Transverse colon (tissue), 4 donors: ENCODE data around the gene ZNF330. TPM values are rescaled to one million over a fixed set of nuclear protein-coding genes. Genes with fewer than 3 reads are reported as not detected.
"Not testable (repeated sequence)": the region's sequence is repeated elsewhere in the genome, so short reads cannot be mapped to it uniquely, and the experiment has no call there.

Experiments used
- DNase-seq: peaks from one replicate; pipeline ENCODE4 v3.0.0-alpha.2; 2019
- H3K27ac ChIP-seq, 4 donors: fragments of 200-600 bp; sonication (generic); 2 replicates each; pipeline ENCODE4 v1.5.1; 2016 to 2018; ENCODE audit warnings: inconsistent platforms in 4 of 4
- H3K27me3 ChIP-seq: fragments of 200-600 bp; sonication (generic); 2 replicates; pipeline ENCODE4 v1.5.1; 2017; ENCODE audit warnings: inconsistent platforms
- H3K36me3 ChIP-seq, 4 donors: fragments of 200-600 bp; sonication (generic); 2 replicates each; pipeline ENCODE4 v1.5.1; 2017 to 2019; ENCODE audit warnings: inconsistent platforms in 4 of 4
- H3K4me1 ChIP-seq, 4 donors: fragments of 200-600 bp; sonication (generic); 2 replicates each; pipeline ENCODE4 v1.5.1; 2017 to 2020; ENCODE audit warnings: inconsistent platforms in 4 of 4
- H3K4me3 ChIP-seq, 4 donors: fragments of 200-600 bp; sonication (generic); 1 replicate in 1 of 4; 2 replicates in 3 of 4; pipeline versions ENCODE4 v1.5.1 to v1.6.1; 2017 to 2019; ENCODE audit warnings: inconsistent platforms in 4 of 4
- H3K9me3 ChIP-seq, 2 donors: fragments of 200-600 bp; sonication (generic); 2 replicates each; pipeline ENCODE4 v1.5.1; 2017 to 2019; ENCODE audit warnings: inconsistent platforms in 2 of 2
- EP300 ChIP-seq: sonication (generic); formaldehyde crosslinking; IDR thresholded peaks from one replicate; pipeline ENCODE4 v1.6.1; 2017; ENCODE audit warnings: antibody characterized with exemption, low read depth
- POLR2A ChIP-seq: fragments of 450-650 bp; IDR thresholded peaks from one replicate; pipeline ENCODE4 v1.6.1; 2016; ENCODE audit warnings: antibody characterized with exemption, mild to moderate bottlenecking, moderate library complexity
- POLR2AphosphoS5 ChIP-seq, 3 donors: sonication (generic); formaldehyde crosslinking; IDR thresholded peaks; one replicate each; pipeline ENCODE4 v1.6.1; 2016; ENCODE audit warnings: antibody characterized with exemption in 3 of 3
- WGBS, 2 donors: methylation state at CpG; one replicate each; pipeline ENCODE4 v1.1.5; 2018; ENCODE audit warnings: low coverage in 1 of 2; 5-methylcytosine and 5-hydroxymethylcytosine counted together
- in situ Hi-C, 4 donors: fragments of 200-750 bp; cut with MboI; loops; one replicate each; pipeline versions ENCODE4 v1.15.0 to v1.15.1; 2017; ENCODE audit warnings: low sequenced_read_pairs in 3 of 4, low pct_ligation_motif_present in 1 of 4, low pct_unique_long_range_greater_than_20kb in 1 of 4
- intact Hi-C: fragments of 100-400 bp; cut with DNase I; formaldehyde crosslinking; loops from one replicate; pipeline ENCODE4 v1.15.1; 2023; ENCODE audit warnings: low total_unique reads
- total RNA-seq, 4 donors: library from RNA; depleted of rRNA; stranded (reverse); fragments of >200 nt; gene quantifications; one replicate each; pipeline ENCODE4 v1.1.0, GENCODE V29; 2016
- TF ChIP-seq, protein P1 (sequence below), 5 experiments: fragments of 200-600 bp in 3 of 5; fragments of 450-650 bp in 2 of 5; sonication (generic) in 3 of 5; IDR thresholded peaks; 1 replicate in 2 of 5; 2 replicates in 3 of 5; pipeline ENCODE4 v1.5.1; 2016 to 2017; ENCODE audit warnings: antibody characterized with exemption in 5 of 5, inconsistent platforms in 3 of 5, mild to moderate bottlenecking in 2 of 5, moderate library complexity in 1 of 5

Gene ZNF330
- total RNA-seq, 4 donors from 2014 or later: 9.4 to 144 (median 22.0) TPM

DNA sequence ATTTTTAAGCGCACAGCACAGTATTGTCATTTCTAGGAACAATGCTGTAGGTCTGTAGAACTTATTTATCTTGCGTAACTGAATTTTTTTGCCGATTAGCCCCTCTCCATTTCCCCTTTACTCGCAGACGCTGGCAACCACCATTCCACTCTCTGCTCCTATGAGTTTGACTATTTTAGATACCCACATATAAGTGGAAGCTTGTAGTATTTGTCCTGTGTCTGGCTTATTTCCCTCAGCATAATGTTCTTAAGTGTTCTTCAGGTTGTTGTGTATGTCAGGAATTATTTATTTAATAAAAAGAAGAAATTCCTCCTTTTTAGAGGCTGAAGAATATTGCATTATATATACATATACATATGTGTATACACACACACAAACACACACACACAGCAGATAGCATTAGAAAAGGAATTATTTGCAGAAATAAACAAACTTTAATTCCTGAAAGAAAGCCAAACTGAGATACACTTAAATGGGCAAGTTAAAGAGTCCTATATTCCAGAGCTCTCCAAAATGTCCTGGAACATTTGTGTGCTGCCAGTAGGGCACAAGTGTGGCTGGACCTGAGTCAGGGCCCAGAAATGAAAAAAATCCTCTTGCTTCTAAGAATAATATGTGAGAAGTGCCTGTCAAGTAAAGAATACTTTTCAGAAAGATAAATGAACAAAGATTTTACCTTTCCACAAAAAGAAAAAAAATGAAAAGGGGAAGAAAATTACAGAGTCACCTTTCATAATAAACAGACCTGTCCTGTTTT, 4.5 kb upstream of the ZNF330 start:
- peaks cover 0 to 4% (median 0%) of the 10 kb centered on the region in 4 donors for H3K4me1 ChIP-seq
- intact Hi-C loops (no loop called here), in situ Hi-C loops (no loop called here)
- no peak overlapping the region for H3K4me3 ChIP-seq
- H3K27me3 ChIP-seq: no peaks in the 10 kb centered on the region
- H3K9me3 ChIP-seq: no peaks in the 10 kb centered on the region
- WGBS, 2 donors: 73 to 77% methylated on average over 4 to 5 of the region's 5 CpGs
- no peak overlapping the region for H3K27ac ChIP-seq
- no peaks in the 10 kb centered on the region for H3K36me3 ChIP-seq
- no peak for DNase-seq
- TF ChIP-seq, protein P1, sequence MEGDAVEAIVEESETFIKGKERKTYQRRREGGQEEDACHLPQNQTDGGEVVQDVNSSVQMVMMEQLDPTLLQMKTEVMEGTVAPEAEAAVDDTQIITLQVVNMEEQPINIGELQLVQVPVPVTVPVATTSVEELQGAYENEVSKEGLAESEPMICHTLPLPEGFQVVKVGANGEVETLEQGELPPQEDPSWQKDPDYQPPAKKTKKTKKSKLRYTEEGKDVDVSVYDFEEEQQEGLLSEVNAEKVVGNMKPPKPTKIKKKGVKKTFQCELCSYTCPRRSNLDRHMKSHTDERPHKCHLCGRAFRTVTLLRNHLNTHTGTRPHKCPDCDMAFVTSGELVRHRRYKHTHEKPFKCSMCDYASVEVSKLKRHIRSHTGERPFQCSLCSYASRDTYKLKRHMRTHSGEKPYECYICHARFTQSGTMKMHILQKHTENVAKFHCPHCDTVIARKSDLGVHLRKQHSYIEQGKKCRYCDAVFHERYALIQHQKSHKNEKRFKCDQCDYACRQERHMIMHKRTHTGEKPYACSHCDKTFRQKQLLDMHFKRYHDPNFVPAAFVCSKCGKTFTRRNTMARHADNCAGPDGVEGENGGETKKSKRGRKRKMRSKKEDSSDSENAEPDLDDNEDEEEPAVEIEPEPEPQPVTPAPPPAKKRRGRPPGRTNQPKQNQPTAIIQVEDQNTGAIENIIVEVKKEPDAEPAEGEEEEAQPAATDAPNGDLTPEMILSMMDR (IDR thresholded peaks at IDR 0.05): no peak
- no peak for TF ChIP-seq POLR2AphosphoS5 (IDR thresholded peaks at IDR 0.05)
- TF ChIP-seq EP300: no peak
- no peak for TF ChIP-seq POLR2A

- DNase-seq: no peak
- TF ChIP-seq EP300 (no peak), POLR2AphosphoS5 (IDR thresholded peaks at IDR 0.05) (no peak), POLR2A (no peak)
- TF ChIP-seq, protein P1 (IDR thresholded peaks at IDR 0.05): no peak
- peak overlapping the region in 3 of 4 donors; percentile 88 to 96 (median 90) for H3K4me3 ChIP-seq
- peaks cover 0 to 9% (median 0%) of the 10 kb centered on the region in 4 donors for H3K36me3 ChIP-seq
- peak overlapping the region; percentile 92 to 97 (median 94) for H3K27ac ChIP-seq
- peaks cover 3 to 25% (median 9%) of the 10 kb centered on the region in 4 donors for H3K4me1 ChIP-seq
- H3K27me3 ChIP-seq: no peaks in the 10 kb centered on the region
- intact Hi-C loops (no loop called here), in situ Hi-C loops (no loop called here)
- no peaks in the 10 kb centered on the region for H3K9me3 ChIP-seq
- 87 to 92% methylated on average over 6 to 7 of the region's 7 CpGs for WGBS, 2 donors
Measured at GRCh38 chr4:141220271-141220670, 424 bp upstream of the ZNF330 start.

DNA sequence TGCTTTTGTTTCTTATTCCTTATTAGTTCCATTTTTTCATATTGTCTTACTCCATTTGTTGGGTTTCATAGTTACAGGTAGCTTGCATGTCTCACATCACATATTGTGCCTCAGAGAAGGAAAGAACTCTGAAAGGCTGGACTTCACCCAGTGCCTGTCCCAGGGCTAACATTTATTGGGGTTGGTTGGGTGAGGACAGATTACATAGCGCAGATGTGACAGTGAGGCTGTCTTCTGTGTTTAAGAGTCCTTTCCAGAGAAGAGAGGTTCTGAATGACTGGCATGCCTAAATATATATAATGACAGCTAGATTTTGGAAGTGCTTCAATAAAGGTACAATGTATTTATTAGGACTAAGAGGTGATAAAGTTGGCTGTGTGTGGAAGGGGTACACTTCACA, 2.7 kb downstream of the ZNF330 start:
- in situ Hi-C loops: no loop called here
- peaks cover 0 to 29% (median 5%) of the 10 kb centered on the region in 4 donors for H3K36me3 ChIP-seq

DNA sequence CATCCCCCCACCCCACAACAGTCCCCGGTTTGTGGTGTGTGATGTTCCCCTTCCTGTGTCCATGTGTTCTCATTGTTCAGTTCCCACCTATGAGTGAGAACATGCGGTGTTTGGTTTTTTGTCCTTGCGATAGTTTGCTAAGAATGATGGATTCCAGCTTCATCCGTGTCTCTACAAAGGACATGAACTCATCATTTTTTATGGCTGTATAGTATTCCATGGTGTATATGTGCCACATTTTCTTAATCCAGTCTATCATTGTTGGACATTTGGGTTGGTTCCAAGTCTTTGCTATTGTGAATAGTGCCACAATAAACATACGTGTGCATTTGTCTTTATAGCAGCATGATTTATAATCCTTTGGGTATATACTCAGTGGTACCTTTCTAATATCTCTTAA, 6.6 kb downstream of the ZNF330 start:
- H3K4me3 ChIP-seq, H3K27me3 ChIP-seq, intact Hi-C loops, H3K9me3 ChIP-seq, DNase-seq, in situ Hi-C loops, H3K27ac ChIP-seq: not testable (repeated sequence)
- 83 to 96% methylated on average over 2 to 5 of the region's 5 CpGs for WGBS, 2 donors
- H3K4me1 ChIP-seq: peaks cover 0 to 14% (median 4%) of the 10 kb centered on the region in 4 donors
- peaks cover 0 to 65% (median 19%) of the 10 kb centered on the region in 4 donors for H3K36me3 ChIP-seq

More for the DNA sequence above, 2.7 kb downstream of the ZNF330 start:
- no peak for DNase-seq
- Histone ChIP-seq H3K4me3 (no peak overlapping the region), H3K27me3 (no peaks in the 10 kb centered on the region), H3K9me3 (no peaks in the 10 kb centered on the region), H3K27ac (no peak overlapping the region), H3K4me1 (peaks cover 3 to 25% (median 9%) of the 10 kb centered on the region in 4 donors)
- 83 to 96% methylated on average over 1 of the region's 1 CpG for WGBS, 2 donors
- intact Hi-C loops: no loop called here
- no peak for TF ChIP-seq EP300

GRCh38 chr4:141229408-141230101, 8.9 kb downstream of the ZNF330 start:
- intact Hi-C loops: no loop called here
- Histone ChIP-seq H3K9me3 (no peaks in the 10 kb centered on the region), H3K27ac (no peak overlapping the region), H3K36me3 (peaks cover 0 to 76% (median 28%) of the 10 kb centered on the region in 4 donors), H3K4me1 (no peaks in the 10 kb centered on the region), H3K4me3 (no peak overlapping the region), H3K27me3 (no peaks in the 10 kb centered on the region)
- WGBS, 2 donors: 91 to 94% methylated on average over 5 of the region's 5 CpGs
- no peak for DNase-seq
- no peak for TF ChIP-seq EP300
- no peak for TF ChIP-seq POLR2A
- no peak for TF ChIP-seq POLR2AphosphoS5 (IDR thresholded peaks at IDR 0.05)
- TF ChIP-seq, protein P1 (IDR thresholded peaks at IDR 0.05): no peak
- in situ Hi-C loops: no loop called here
